Testis (tissue), 2 donors: ENCODE data around the gene MDM4.

Experiments used
- CTCF ChIP-seq, 3 experiments: fragments of 450-650 bp in 2 of 3; fragments of 200-600 bp in 1 of 3; sonication (generic) in 1 of 3; IDR thresholded peaks; one replicate each; pipeline ENCODE4 v1.5.1; 2016 to 2019; ENCODE audit warnings: antibody characterized with exemption in 3 of 3, mild to moderate bottlenecking in 2 of 3, moderate library complexity in 1 of 3
- POLR2A ChIP-seq: fragments of 450-650 bp; IDR thresholded peaks from one replicate; pipeline ENCODE4 v1.6.1; 2017; ENCODE audit warnings: antibody characterized with exemption, mild to moderate bottlenecking, moderate library complexity

- no peak for TF ChIP-seq CTCF (IDR thresholded peaks at IDR 0.05)
- TF ChIP-seq POLR2A, result no peak
These were observed 17.2 kb upstream of the MDM4 start for GRCh38 chr1:204498981-204499380.
